Measurements from ENCODE around the gene CDKAL1.
"Not testable (repeated sequence)": the region's sequence is repeated elsewhere in the genome, so short reads cannot be mapped to it uniquely, and the experiment has no call there.

Gene CDKAL1

GRCh38 chr6:20644667-20645370 lies 110.6 kb downstream of the CDKAL1 start:
- no peak for DNase-seq

DNA sequence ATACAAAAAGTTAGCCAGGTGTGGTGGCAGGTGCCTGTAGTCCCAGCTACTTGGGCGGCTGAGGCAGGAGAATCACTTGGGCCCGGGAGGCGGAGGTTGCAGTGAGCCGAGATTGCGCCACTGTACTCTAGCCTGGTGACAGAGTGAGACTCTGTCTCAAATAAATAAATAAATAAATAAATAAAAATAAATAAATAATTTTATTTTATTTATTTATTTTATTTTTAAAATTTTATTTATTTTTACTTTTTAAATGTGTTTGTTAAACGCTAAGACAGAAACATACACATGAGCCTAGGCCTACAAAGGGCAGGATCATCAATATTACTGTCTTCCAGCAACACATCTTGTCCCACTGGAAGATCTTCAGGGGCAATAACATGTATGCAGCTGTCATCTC lies 111.3 kb downstream of the CDKAL1 start:
- not testable (repeated sequence) for DNase-seq

DNA sequence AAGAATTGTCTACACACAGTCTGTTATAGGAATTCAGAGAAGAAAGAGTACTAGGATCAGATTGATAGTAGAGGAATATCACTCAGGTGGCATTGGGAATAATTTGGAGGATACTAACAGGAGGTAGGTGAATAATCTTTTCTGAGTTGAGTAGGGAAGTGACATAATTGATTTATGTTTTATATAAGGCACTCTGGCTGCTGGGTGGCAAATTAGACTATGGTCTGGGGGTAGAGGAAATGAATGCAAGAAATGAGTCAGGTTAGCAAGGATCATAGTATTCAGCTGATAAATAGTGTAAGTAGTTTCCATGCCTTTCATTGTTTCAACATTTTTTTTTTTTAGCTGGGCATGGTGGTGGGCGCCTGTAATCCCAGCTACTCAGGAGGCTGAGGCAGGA lies 113.3 kb downstream of the CDKAL1 start:
- no peak for DNase-seq

DNA sequence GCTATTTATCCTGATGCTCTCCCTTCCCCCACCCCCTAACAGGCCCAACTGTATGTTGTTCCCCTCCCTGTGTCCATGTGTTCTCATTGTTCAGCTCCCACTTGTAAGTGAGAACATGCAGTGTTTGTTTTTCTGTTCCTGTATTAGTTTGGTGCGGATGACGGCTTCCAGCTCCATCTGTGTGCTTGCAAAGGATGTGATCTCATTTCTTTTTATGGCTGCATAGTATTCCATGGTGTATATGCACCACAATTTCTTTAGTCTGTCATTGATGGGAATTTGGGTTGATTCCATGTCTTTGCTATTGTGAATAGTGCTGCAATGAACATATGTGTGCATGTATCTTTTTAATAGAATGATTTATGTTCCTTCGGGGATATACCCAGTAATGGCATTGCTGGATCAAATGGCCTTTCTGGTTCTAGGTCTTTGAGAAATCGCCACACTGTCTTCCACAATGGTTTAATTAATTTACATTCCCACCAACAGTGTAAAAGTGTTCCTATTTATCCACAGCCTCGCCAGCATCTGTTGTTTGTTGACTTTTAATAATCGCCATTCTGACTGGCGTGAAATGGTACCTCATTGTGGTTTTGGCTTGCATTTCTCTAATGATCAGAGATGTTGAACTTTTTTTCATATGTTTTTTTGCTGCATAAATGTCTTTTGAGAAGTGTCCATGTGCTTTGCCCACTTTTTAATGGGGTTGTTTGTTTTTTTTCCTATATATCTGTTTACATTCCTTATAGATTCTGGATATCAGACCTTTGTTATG lies 115.6 kb downstream of the CDKAL1 start:
- not testable (repeated sequence) for DNase-seq

GRCh38 chr6:20652299-20653084 lies 118.2 kb downstream of the CDKAL1 start:
- DNase-seq, result no peak

DNA sequence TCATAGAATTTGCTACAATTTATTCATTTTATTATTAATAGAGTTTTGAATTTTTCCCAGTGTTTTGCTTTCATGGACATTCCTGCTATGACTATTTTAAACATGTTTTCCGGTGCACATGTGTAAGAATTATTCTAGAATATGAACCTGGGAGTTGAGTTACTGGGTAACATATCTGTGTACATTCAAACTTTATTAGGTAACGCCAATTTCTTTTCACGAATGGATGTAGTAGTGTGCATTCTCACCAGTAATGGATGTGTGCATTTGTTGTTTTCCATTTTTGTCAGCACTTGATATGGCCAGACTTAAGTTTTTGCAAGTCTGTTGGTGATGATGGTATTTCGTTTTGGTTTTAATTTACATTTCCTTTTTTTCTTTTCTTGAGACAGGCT lies 118.8 kb downstream of the CDKAL1 start:
- DNase-seq, result no peak

- no peak for DNase-seq
Measured at GRCh38 chr6:20655317-20655716, 121.1 kb downstream of the CDKAL1 start.

DNA sequence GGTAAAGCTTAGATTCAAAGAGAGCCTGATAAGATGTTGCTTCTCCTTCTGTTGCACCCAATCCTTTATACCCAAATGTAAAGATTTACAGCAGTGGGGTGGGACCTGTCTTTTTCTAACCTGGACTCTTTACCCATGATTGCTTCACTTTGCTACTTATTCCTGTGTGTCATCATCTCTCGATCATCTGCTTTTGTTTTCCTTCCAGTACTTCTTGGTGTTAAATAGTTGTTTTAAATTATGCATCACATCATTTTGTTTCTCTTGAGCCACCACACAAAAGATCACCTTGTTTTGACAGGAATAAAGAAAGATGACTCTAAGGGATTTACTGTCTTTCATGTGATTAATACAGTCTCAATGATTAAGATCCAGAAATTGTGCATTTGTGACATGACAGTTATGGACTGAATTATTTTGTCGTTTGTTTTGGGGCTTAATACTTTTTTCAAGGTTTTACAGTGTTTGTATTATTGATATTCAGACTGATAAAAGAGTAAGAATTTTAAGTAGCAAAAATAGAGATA lies 123.1 kb downstream of the CDKAL1 start:
- no peak for DNase-seq

DNA sequence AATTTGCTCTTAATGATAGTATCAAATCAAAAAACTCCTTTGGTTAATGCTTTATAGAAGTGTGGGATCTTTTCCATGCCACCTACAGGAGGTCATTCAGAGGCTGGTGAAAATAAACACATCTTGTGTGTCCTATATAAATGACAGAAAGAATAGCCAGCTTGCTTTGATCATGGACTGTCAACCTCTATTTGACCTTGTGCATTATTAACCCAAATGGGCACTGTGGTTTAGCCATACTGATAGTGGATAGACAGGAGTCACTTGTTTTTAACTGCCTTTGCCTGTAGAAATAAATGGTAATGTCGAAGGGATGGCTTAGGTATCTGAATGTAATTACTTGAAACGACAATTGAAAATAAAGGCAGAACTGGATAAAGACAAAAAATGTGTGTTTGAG lies 123.8 kb downstream of the CDKAL1 start:
- no peak for DNase-seq

GRCh38 chr6:20658516-20658915 lies 124.3 kb downstream of the CDKAL1 start:
- DNase-seq, result no peak

DNA sequence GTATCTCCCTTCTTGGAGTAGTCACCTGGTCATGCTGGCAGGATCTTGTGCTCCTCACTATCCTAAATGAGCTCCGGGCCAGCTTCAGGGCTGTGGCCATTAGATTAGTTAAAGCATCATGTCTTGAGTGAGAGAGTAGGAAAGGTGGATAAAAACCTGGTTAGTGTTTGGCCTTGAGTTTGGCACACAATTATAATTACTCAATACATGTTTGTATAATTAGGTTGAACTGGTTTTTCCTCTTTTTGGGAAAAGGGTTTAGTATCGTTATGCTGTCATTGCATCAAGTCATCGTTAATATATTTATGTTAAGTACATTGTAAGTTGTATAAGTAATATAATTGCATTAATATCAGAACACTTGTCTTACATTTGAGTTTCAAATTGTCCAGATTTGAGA lies 126.3 kb downstream of the CDKAL1 start:
- no peak for DNase-seq

DNA sequence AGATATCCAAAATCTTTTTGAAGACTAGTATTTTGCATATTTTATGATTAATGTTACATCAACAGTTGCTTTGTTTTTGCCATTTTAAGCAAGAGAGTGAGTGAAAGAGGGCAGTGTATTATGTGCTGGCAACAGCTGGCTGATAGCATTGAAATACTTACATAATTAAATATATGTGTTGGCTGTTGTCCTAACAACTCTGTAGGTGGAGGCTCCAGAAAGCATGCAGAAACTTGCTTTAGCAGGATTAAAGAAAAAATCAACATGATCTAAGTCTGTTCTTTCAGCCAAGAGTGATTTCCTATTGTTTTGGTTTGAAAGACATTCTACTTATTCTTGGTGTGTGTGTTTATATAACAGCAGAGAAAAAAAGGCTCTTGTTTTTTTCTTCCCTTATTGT lies 127.5 kb downstream of the CDKAL1 start:
- DNase-seq, result no peak

GRCh38 chr6:20664250-20664649 lies 130.0 kb downstream of the CDKAL1 start:
- no peak for DNase-seq

GRCh38 chr6:20665290-20665689 lies 131.0 kb downstream of the CDKAL1 start:
- no peak for DNase-seq

DNA sequence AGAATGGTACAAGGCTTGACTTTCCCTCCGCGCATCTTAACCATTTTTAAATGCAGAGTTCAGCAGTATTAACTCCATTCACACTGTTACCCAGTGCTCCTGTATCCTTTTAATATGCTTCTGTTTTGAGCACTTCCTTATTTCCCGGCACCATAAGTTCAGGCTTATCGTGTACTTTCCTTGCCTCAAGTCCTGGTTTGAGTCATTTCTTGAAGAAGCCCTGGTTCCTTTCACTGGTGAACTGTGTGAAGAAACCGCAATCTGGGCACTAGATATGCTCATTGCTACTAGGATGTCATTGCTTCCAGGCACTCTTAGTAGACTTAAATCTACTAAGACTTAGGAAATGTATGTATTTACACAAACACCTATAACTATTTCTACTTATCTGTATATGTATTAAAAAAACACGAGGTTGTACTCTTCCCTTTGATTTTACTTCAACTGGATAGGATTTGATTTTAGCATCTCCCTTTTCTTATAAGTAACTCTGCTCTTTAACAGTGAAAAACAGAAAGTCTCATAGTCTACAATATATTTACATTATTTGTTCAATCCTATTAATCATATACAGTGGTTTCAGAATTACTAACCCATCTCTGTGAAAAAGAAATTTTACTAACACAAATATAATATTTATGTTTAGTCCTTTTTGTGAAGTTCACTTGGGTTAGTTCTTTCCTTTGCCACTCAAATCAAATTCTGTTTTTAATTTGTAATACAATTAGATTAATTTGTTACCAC lies 135.5 kb downstream of the CDKAL1 start:
- DNase-seq, result no peak

- DNase-seq, result no peak
Measured at GRCh38 chr6:20670750-20671149, 136.5 kb downstream of the CDKAL1 start.

GRCh38 chr6:20672038-20672437 lies 137.8 kb downstream of the CDKAL1 start:
- no peak for DNase-seq

GRCh38 chr6:20673458-20673857 lies 139.2 kb downstream of the CDKAL1 start:
- no peak for DNase-seq

- DNase-seq, result no peak
Measured at GRCh38 chr6:20674664-20675063, 140.4 kb downstream of the CDKAL1 start.

GRCh38 chr6:20678831-20679352 lies 144.6 kb downstream of the CDKAL1 start:
- no peak for DNase-seq

GRCh38 chr6:20680697-20681165 lies 146.5 kb downstream of the CDKAL1 start:
- DNase-seq, result no peak

DNA sequence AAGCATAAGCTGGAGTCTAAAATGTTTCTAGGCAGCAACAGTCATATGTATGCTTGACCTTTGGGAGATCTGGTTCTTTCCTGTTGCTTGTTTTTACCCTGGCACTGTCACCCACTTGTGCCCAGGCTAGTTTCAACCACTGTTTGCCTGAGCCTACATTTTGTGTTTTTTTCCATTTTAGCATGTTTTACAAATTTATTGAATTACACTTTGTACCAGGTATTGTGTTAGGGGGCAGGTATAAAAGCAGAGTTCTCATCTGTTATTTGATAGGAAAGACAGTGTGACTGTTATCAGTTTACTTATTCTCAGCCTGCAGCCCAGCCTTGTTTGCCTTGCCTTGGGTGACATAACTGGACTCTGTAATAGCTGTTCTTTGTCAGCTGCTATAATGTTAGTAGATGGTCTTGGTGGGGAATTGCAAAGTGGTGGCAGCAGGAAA lies 147.0 kb downstream of the CDKAL1 start:
- no peak for DNase-seq

All from activated CD4-positive, alpha-beta T cell treated with anti-CD3 and anti-CD28 coated beads, Interleukin-2, amount 50 U/mL, for 4 hours (primary cell).